ENCODE results near the gene ARL5B. TPM values are rescaled to one million over a fixed set of nuclear protein-coding genes. Genes with fewer than 3 reads are reported as not detected.
A peak's percentile ranks its signal among the peaks of the same experiment; 100 is the strongest.
"Not testable (repeated sequence)": the region's sequence is repeated elsewhere in the genome, so short reads cannot be mapped to it uniquely, and the experiment has no call there.

The ARL5B gene
- total RNA-seq, 1 donor, result 19.5 TPM

- H3K27ac ChIP-seq (ENCODE audit: low read depth, low read length), result no peak overlapping the region
- H3K4me1 ChIP-seq (ENCODE audit: insufficient read depth, low read length), result peaks cover 8% of the 10 kb centered on the region
- H3K4me3 ChIP-seq (ENCODE audit: insufficient read depth, low read length), result no peak overlapping the region
- H4K20me1 ChIP-seq (ENCODE audit: insufficient read depth, low read length), result no peaks in the 10 kb centered on the region
- no peak for DNase-seq (ENCODE audit: insufficient read length, low spot score, missing footprints)
- H3K79me2 ChIP-seq (ENCODE audit: insufficient read depth, low read length), result no peaks in the 10 kb centered on the region
- no peaks in the 10 kb centered on the region for H3K9me3 ChIP-seq (ENCODE audit: low read depth, low read length)
- no peaks in the 10 kb centered on the region for H3K27me3 ChIP-seq (ENCODE audit: insufficient read depth, low read length)
- no peak for TF ChIP-seq CTCF (IDR thresholded peaks at IDR 0.05; ENCODE audit: extremely low read depth, low read depth, low read length)
- no peaks in the 10 kb centered on the region for H3K36me3 ChIP-seq (ENCODE audit: insufficient read depth, low read length)
- no peak overlapping the region for H3K4me2 ChIP-seq (ENCODE audit: insufficient read depth, low read length)
- H2AFZ ChIP-seq (ENCODE audit: low read length), result no peak overlapping the region
Measured at GRCh38 chr10:18616337-18616736, 42.9 kb upstream of the ARL5B start.

- H3K79me2 ChIP-seq (ENCODE audit: insufficient read depth, low read length), result no peaks in the 10 kb centered on the region
- no peaks in the 10 kb centered on the region for H3K9me3 ChIP-seq (ENCODE audit: low read depth, low read length)
- DNase-seq (ENCODE audit: insufficient read length, low spot score, missing footprints), result peak; percentile 17
- H3K27ac ChIP-seq (ENCODE audit: low read depth, low read length), result no peak overlapping the region
- H3K36me3 ChIP-seq (ENCODE audit: insufficient read depth, low read length), result no peaks in the 10 kb centered on the region
- peak overlapping the region; percentile 27 for H3K4me2 ChIP-seq (ENCODE audit: insufficient read depth, low read length)
- H3K4me1 ChIP-seq (ENCODE audit: insufficient read depth, low read length), result peaks cover 8% of the 10 kb centered on the region
- no peaks in the 10 kb centered on the region for H3K27me3 ChIP-seq (ENCODE audit: insufficient read depth, low read length)
- no peak overlapping the region for H2AFZ ChIP-seq (ENCODE audit: low read length)
- no peaks in the 10 kb centered on the region for H4K20me1 ChIP-seq (ENCODE audit: insufficient read depth, low read length)
- no peak for TF ChIP-seq CTCF (IDR thresholded peaks at IDR 0.05; ENCODE audit: extremely low read depth, low read depth, low read length)
- H3K4me3 ChIP-seq (ENCODE audit: insufficient read depth, low read length), result no peak overlapping the region
Measured at GRCh38 chr10:18619016-18619415, 40.2 kb upstream of the ARL5B start.

GRCh38 chr10:18620856-18621255 is 38.4 kb upstream of the ARL5B start:
- Histone ChIP-seq H3K4me1 (ENCODE audit: insufficient read depth, low read length) (peaks cover 8% of the 10 kb centered on the region), H3K27me3 (ENCODE audit: insufficient read depth, low read length) (no peaks in the 10 kb centered on the region), H3K9me3 (ENCODE audit: low read depth, low read length) (no peaks in the 10 kb centered on the region), H3K4me2 (ENCODE audit: insufficient read depth, low read length) (no peak overlapping the region), H4K20me1 (ENCODE audit: insufficient read depth, low read length) (no peaks in the 10 kb centered on the region), H3K36me3 (ENCODE audit: insufficient read depth, low read length) (no peaks in the 10 kb centered on the region), H3K27ac (ENCODE audit: low read depth, low read length) (no peak overlapping the region), H3K79me2 (ENCODE audit: insufficient read depth, low read length) (no peaks in the 10 kb centered on the region), H2AFZ (ENCODE audit: low read length) (no peak overlapping the region), H3K4me3 (ENCODE audit: insufficient read depth, low read length) (no peak overlapping the region)
- no peak for DNase-seq (ENCODE audit: insufficient read length, low spot score, missing footprints)
- no peak for TF ChIP-seq CTCF (IDR thresholded peaks at IDR 0.05; ENCODE audit: extremely low read depth, low read depth, low read length)

GRCh38 chr10:18623671-18624070 is 35.6 kb upstream of the ARL5B start:
- not testable (repeated sequence) for H3K36me3 ChIP-seq (ENCODE audit: insufficient read depth, low read length); H3K79me2 ChIP-seq (ENCODE audit: insufficient read depth, low read length); H3K4me1 ChIP-seq (ENCODE audit: insufficient read depth, low read length); H3K9me3 ChIP-seq (ENCODE audit: low read depth, low read length); H3K27ac ChIP-seq (ENCODE audit: low read depth, low read length); H3K4me3 ChIP-seq (ENCODE audit: insufficient read depth, low read length); H3K4me2 ChIP-seq (ENCODE audit: insufficient read depth, low read length); H4K20me1 ChIP-seq (ENCODE audit: insufficient read depth, low read length); H3K27me3 ChIP-seq (ENCODE audit: insufficient read depth, low read length)
- peak; percentile 13 for DNase-seq (ENCODE audit: insufficient read length, low spot score, missing footprints)
- H2AFZ ChIP-seq (ENCODE audit: low read length), result peak overlapping the region; percentile 26
